Astrocyte of the cerebellum (primary cell): Measurements from ENCODE around the gene PARD3B.

ENCODE experiments used
- DNase-seq: peaks from one replicate; pipeline ENCODE4 v3.0.0-alpha.2; 2011; ENCODE audit warnings: low read depth
- H3K4me3 ChIP-seq: 2 replicates; pipeline ENCODE4 v1.5.1; 2011; ENCODE audit warnings: mild to moderate bottlenecking, low read depth, low read length, moderate library complexity
- CTCF ChIP-seq: IDR thresholded peaks from 2 replicates; pipeline ENCODE4 v1.5.1; 2012; ENCODE audit warnings: low read length, low read depth, moderate library complexity, mild to moderate bottlenecking; ENCODE audit errors: missing control alignments
- in situ Hi-C: cut with HindIII; loops from 2 replicates; pipeline ENCODE4 v1.10.0; 2017; ENCODE audit warnings: low sequenced_read_pairs

Gene PARD3B

GRCh38 chr2:205297368-205297767 lies 752.1 kb downstream of the PARD3B start:
- no peak overlapping the region for H3K4me3 ChIP-seq
- in situ Hi-C loops = no loop called here
- DNase-seq = no peak
- TF ChIP-seq CTCF = no peak

DNA sequence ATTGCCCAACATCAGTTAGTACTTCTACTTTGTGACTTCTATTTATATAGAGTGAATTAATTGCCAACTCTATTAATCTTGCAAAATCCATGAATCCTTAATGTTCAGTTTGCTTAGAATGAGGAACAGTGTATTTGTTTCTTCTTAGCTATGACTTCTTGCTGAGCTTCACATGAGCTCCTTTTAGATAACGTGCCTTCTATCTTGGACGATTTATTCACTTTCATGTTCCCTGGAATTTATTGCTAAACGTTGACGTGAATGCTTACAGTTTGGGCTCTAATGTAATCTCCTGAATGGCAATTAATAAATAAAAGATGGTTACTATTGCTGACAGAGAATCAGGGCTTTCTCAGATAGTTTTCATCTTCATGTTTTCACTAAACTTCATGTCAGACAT lies 752.6 kb downstream of the PARD3B start:
- H3K4me3 ChIP-seq = no peak overlapping the region
- DNase-seq = no peak
- in situ Hi-C loops = no loop called here
- TF ChIP-seq CTCF = no peak

GRCh38 chr2:205311201-205311600 lies 765.9 kb downstream of the PARD3B start:
- DNase-seq = no peak
- in situ Hi-C loops = no loop called here
- H3K4me3 ChIP-seq = no peak overlapping the region
- TF ChIP-seq CTCF = no peak

- in situ Hi-C loops = no loop called here
- DNase-seq = no peak
- TF ChIP-seq CTCF = no peak
- H3K4me3 ChIP-seq = no peak overlapping the region
These were observed 776.0 kb downstream of the PARD3B start for GRCh38 chr2:205321231-205321630.

- DNase-seq = no peak
- in situ Hi-C loops = no loop called here
- H3K4me3 ChIP-seq = no peak overlapping the region
- TF ChIP-seq CTCF = peak; percentile 48
These were observed 778.7 kb downstream of the PARD3B start for GRCh38 chr2:205323929-205324328.

GRCh38 chr2:205324355-205324754 lies 779.1 kb downstream of the PARD3B start:
- in situ Hi-C loops = no loop called here
- TF ChIP-seq CTCF = no peak
- no peak overlapping the region for H3K4me3 ChIP-seq
- no peak for DNase-seq

GRCh38 chr2:205333351-205333750 lies 788.1 kb downstream of the PARD3B start:
- H3K4me3 ChIP-seq = no peak overlapping the region
- in situ Hi-C loops = no loop called here
- no peak for DNase-seq
- TF ChIP-seq CTCF = no peak
